OCI-LY7 (cell line): ENCODE measurements around the gene CCDC78. TPM values are rescaled to one million over a fixed set of nuclear protein-coding genes. Genes with fewer than 3 reads are reported as not detected.

Experiments used
- BruUV-seq: library from RNA; stranded (reverse); fragments of 400-500 nt; replicated peaks from 2 replicates; lab custom pipeline; 2021; lab: Mats Ljungman, UMichigan
- CTCF ChIA-PET: fragments of 300-600 bp; sonication (Branson Sonifier 250); formaldehyde crosslinking; loops from one replicate; lab custom pipeline; 2022; ENCODE audit warnings: antibody characterized with exemption; ENCODE audit not compliant: unreplicated experiment; lab: Charles Lee
- POLR2A ChIA-PET: fragments of 300-600 bp; sonication (Branson Sonifier 250); formaldehyde crosslinking; loops from one replicate; lab custom pipeline; 2022; ENCODE audit warnings: antibody characterized with exemption; lab: Charles Lee
- DNase-seq: peaks from one replicate; pipeline ENCODE4 v3.0.0-alpha.2; 2015; ENCODE audit warnings: low spot score
- H2AFZ ChIP-seq: fragments of 200-600 bp; sonication (generic), shearing (Covaris generic); 2 replicates; pipeline ENCODE4 v1.6.1; 2014; ENCODE audit warnings: mild to moderate bottlenecking, antibody characterized with exemption, low read length, moderate library complexity
- H3K27ac ChIP-seq: fragments of 200-600 bp; sonication (generic); 2 replicates; pipeline ENCODE4 v1.5.1; 2014; ENCODE audit warnings: mixed run types, low read depth, mild to moderate bottlenecking, moderate library complexity, low read length, inconsistent platforms; ENCODE audit not compliant: poor library complexity, severe bottlenecking
- H3K36me3 ChIP-seq: fragments of 200-600 bp; sonication (generic); 2 replicates; pipeline ENCODE4 v1.6.1; 2014; ENCODE audit warnings: mild to moderate bottlenecking, antibody characterized with exemption, low read length, moderate library complexity, mixed read lengths; ENCODE audit not compliant: insufficient read depth
- H3K4me1 ChIP-seq: fragments of 200-600 bp; sonication (generic); 2 replicates; pipeline ENCODE4 v1.5.1; 2014; ENCODE audit warnings: mild to moderate bottlenecking, low read length; ENCODE audit not compliant: insufficient read depth, poor library complexity, severe bottlenecking
- H3K4me2 ChIP-seq: fragments of 200-600 bp; sonication (generic); 2 replicates; pipeline ENCODE4 v1.6.1; 2014; ENCODE audit warnings: mild to moderate bottlenecking, low read length
- H3K4me3 ChIP-seq: fragments of 200-600 bp; sonication (generic); 2 replicates; pipeline ENCODE4 v1.5.1; 2014; ENCODE audit warnings: mild to moderate bottlenecking, low read depth, low read length; ENCODE audit not compliant: poor library complexity, severe bottlenecking
- H3K79me2 ChIP-seq: fragments of 200-600 bp; sonication (generic); 2 replicates; pipeline ENCODE4 v1.6.1; 2016; ENCODE audit warnings: low read depth, mild to moderate bottlenecking, low read length, moderate library complexity, mixed read lengths; ENCODE audit not compliant: insufficient read depth
- H3K9me2 ChIP-seq: fragments of 200-600 bp; sonication (generic); 2 replicates; pipeline ENCODE4 v1.6.1; 2016; ENCODE audit warnings: mild to moderate bottlenecking, low read length, mixed read lengths; ENCODE audit not compliant: insufficient read depth
- H3K9me3 ChIP-seq: fragments of 200-600 bp; sonication (generic); 2 replicates; pipeline ENCODE4 v1.6.1; 2014; ENCODE audit warnings: mild to moderate bottlenecking, mixed run types, low read length, mixed read lengths
- H4K20me1 ChIP-seq: fragments of 200-600 bp; sonication (generic); 2 replicates; pipeline ENCODE4 v1.6.1; 2014; ENCODE audit warnings: mild to moderate bottlenecking, antibody characterized with exemption, low read length, moderate library complexity, mixed read lengths; ENCODE audit not compliant: insufficient read depth
- EZH2phosphoT487 ChIP-seq: fragments of 200-600 bp; sonication (generic); IDR thresholded peaks from 2 replicates; pipeline ENCODE4 v1.6.1; 2018; ENCODE audit warnings: low read depth, borderline replicate concordance, mild to moderate bottlenecking, mixed run types, antibody characterized with exemption, low read length, moderate library complexity, mixed read lengths
- intact Hi-C: fragments of 100-400 bp; cut with micrococcal nuclease; formaldehyde crosslinking; loops from one replicate; pipeline ENCODE4 v1.10.0; 2022; ENCODE audit not compliant: unreplicated experiment
- total RNA-seq, 2 experiments: library from RNA; depleted of rRNA in 1 of 2; stranded (reverse); fragments of >200 nt in 1 of 2; shearing (Covaris generic) in 1 of 2; gene quantifications; 2 replicates each; pipeline ENCODE4 v1.2.3, GENCODE V29; 2014 to 2022
- TF ChIP-seq, protein P1 (sequence below): fragments of 200-600 bp; sonication (generic); conservative IDR thresholded peaks from 2 replicates; pipeline ENCODE4 v1.5.1; 2014; ENCODE audit warnings: mild to moderate bottlenecking, antibody characterized with exemption, low read length, moderate library complexity, mixed read lengths

The CCDC78 gene
- total RNA-seq, 2 experiments from 2014 or later = 25.8 to 57.9 TPM

DNA sequence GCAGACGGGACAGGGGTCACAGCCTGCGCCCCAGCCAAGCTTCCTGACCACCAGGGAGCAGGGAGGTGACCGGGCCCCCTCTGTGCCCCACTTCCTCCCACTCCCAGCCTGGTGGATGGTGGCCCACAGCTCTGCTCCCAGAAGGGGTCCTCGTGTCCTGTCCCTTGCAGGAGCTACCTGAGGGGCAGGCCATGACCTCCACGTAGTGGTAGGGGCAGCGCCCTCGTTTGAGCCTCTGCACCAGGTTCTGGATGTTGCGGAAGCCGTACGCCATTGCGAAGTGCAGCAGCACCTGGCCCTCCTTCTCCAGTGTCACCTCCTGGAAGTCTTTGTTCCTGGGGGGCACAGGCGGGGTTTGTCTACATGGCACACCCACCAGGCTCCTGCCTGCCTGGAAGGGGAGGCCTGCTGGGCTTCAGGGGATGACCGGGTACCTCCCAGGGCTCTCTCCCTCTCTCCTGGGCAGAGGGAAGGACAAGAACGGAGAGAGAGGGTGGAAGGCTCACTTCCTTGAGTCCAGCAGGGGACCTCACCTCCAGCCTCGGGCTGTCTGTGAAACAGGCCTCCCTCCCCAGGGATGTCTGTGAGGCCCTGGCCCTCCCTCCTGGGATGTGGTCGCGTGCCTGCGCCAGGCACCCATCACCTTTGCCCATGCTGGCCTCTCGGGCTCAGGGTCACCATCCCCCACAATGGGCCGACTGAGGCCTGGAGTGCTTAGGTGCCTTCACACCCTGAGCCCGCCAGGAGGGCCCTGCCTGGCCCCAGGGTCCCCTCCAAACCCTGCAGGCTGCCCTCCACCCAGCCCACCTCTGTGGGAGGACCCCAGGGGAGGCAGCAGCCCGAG is 4.6 kb upstream of the CCDC78 start:
- Histone ChIP-seq H2AFZ (no peak overlapping the region), H4K20me1 (no peaks in the 10 kb centered on the region), H3K4me1 (peaks cover 18% of the 10 kb centered on the region), H3K79me2 (peaks cover 3% of the 10 kb centered on the region; the same call in 1 of the 2 replicates), H3K36me3 (peaks cover 64% of the 10 kb centered on the region), H3K9me2 (no peaks in the 10 kb centered on the region), H3K27ac (no peak overlapping the region), H3K4me3 (no peak overlapping the region), H3K4me2 (no peak overlapping the region), H3K9me3 (no peaks in the 10 kb centered on the region)
- TF ChIP-seq, protein P1, sequence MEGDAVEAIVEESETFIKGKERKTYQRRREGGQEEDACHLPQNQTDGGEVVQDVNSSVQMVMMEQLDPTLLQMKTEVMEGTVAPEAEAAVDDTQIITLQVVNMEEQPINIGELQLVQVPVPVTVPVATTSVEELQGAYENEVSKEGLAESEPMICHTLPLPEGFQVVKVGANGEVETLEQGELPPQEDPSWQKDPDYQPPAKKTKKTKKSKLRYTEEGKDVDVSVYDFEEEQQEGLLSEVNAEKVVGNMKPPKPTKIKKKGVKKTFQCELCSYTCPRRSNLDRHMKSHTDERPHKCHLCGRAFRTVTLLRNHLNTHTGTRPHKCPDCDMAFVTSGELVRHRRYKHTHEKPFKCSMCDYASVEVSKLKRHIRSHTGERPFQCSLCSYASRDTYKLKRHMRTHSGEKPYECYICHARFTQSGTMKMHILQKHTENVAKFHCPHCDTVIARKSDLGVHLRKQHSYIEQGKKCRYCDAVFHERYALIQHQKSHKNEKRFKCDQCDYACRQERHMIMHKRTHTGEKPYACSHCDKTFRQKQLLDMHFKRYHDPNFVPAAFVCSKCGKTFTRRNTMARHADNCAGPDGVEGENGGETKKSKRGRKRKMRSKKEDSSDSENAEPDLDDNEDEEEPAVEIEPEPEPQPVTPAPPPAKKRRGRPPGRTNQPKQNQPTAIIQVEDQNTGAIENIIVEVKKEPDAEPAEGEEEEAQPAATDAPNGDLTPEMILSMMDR = no peak
- no peak for TF ChIP-seq EZH2phosphoT487
- ChIA-PET CTCF (no interaction called here), POLR2A (interaction anchor here (1.3 kb wide), 1 partner anchor 10 kb away, joined by 4 read pairs; the partner anchor contains the start of gene ANTKMT)
- intact Hi-C loops = no loop called here
- no TSS peak for BruUV-seq
- no peak for DNase-seq

- TF ChIP-seq EZH2phosphoT487 = no peak
- TF ChIP-seq, protein P1 = no peak
- H3K4me2 ChIP-seq = no peak overlapping the region
- intact Hi-C loops = no loop called here
- H3K4me1 ChIP-seq = peaks cover 13% of the 10 kb centered on the region
- H3K27ac ChIP-seq = no peak overlapping the region
- no peaks in the 10 kb centered on the region for H4K20me1 ChIP-seq
- H3K9me2 ChIP-seq = no peaks in the 10 kb centered on the region
- CTCF ChIA-PET = no interaction called here
- H3K36me3 ChIP-seq = peaks cover 56% of the 10 kb centered on the region
- H2AFZ ChIP-seq = no peak overlapping the region
- DNase-seq = no peak
- no peaks in the 10 kb centered on the region for H3K9me3 ChIP-seq
- no TSS peak for BruUV-seq
- H3K79me2 ChIP-seq = no peaks in the 10 kb centered on the region
- POLR2A ChIA-PET = interaction anchor here (1.3 kb wide), 1 partner anchor 9 kb away, joined by 4 read pairs; the partner anchor contains the start of gene ANTKMT
- H3K4me3 ChIP-seq = no peak overlapping the region
Observed at GRCh38 chr16:729768-730665, 3.8 kb upstream of the CCDC78 start.
